Measurements from ENCODE around the gene KRTAP10-1.
"Not testable (repeated sequence)": the region's sequence is repeated elsewhere in the genome, so short reads cannot be mapped to it uniquely, and the experiment has no call there.

The KRTAP10-1 gene, protein sequence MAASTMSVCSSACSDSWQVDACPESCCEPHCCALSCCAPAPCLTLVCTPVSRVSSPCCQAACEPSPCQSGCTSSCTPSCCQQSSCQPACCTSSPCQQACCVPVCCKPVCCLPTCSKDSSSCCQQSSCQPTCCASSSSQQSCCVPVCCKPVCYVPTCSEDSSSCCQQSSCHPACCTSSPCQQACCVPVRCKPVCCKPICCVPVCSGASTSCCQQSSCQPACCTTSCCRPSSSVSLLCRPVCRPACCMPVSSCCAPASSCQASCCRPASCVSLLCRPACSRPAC

GRCh38 chr21:44539991-44540666, at the start of gene KRTAP10-1:
KRTAP10-1 (minus strand) TSS chr21:44540195; CDS start chr21:44540150, 45 bp downstream.
- TF ChIP-seq GATA3 (IDR thresholded peaks at IDR 0.05; ENCODE audit: low read depth, low read length) (no peak), GATA2 (IDR thresholded peaks at IDR 0.05; ENCODE audit: low read depth, low read length) (no peak)

DNA sequence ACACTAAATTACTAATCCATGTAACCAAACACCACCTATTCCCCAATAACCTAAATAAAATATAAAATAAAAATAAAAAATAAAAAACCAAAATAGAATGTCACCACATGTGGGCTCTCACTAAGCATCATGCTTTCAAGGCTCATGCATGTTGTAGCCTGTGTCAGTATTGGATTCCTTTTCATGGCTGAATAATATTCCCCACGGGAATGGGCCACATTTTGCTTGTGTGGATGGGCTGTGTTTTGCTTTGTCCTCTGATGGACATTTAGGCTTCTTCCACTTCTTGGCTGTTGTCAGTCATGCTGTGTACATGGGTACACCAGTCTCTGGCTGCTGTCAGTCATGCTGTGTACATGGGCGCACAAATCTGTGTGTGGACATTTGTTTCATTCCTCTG, 49.1 kb upstream of the KRTAP10-1 start:
- TF ChIP-seq GATA3 (IDR thresholded peaks at IDR 0.05; ENCODE audit: low read depth, low read length): no peak
- TF ChIP-seq GATA2 (IDR thresholded peaks at IDR 0.05; ENCODE audit: low read depth, low read length): no peak

GRCh38 chr21:44585892-44586291, 45.9 kb upstream of the KRTAP10-1 start:
- TF ChIP-seq GATA3 (IDR thresholded peaks at IDR 0.05; ENCODE audit: low read depth, low read length) (no peak), GATA2 (IDR thresholded peaks at IDR 0.05; ENCODE audit: low read depth, low read length) (no peak)

- no peak for TF ChIP-seq GATA2 (IDR thresholded peaks at IDR 0.05; ENCODE audit: low read depth, low read length)
Observed at GRCh38 chr21:44583800-44584147, 43.8 kb upstream of the KRTAP10-1 start.

- no peak for TF ChIP-seq GATA3 (IDR thresholded peaks at IDR 0.05; ENCODE audit: low read depth, low read length)
- TF ChIP-seq GATA2 (IDR thresholded peaks at IDR 0.05; ENCODE audit: low read depth, low read length): no peak
Observed at GRCh38 chr21:44583089-44583799, 43.2 kb upstream of the KRTAP10-1 start.

GRCh38 chr21:44582055-44582454, 42.1 kb upstream of the KRTAP10-1 start:
- TF ChIP-seq GATA2 (IDR thresholded peaks at IDR 0.05; ENCODE audit: low read depth, low read length) (peak; percentile 26; the same call in 1 of the 2 replicates), GATA3 (IDR thresholded peaks at IDR 0.05; ENCODE audit: low read depth, low read length) (no peak)

DNA sequence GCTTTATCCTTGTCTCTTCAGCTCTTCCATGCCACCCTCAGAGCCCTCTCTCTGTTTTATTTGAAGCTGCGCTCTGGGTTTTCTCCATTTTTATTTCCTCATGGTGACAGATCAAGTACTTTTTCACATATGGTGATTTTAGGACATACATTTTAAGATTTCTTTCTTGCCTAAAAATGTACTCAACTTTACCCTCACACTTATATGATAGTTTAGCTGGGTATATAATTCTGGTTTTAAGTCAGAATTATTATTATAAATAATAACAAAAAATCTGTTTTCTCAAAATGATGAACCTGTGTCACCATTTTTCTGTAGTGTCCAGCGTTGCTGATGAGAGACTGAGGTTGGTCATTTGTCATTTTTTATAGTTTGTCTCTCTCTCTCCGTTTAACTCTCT, 41.2 kb upstream of the KRTAP10-1 start:
- TF ChIP-seq GATA3 (IDR thresholded peaks at IDR 0.05; ENCODE audit: low read depth, low read length) (no peak), GATA2 (IDR thresholded peaks at IDR 0.05; ENCODE audit: low read depth, low read length) (no peak)

DNA sequence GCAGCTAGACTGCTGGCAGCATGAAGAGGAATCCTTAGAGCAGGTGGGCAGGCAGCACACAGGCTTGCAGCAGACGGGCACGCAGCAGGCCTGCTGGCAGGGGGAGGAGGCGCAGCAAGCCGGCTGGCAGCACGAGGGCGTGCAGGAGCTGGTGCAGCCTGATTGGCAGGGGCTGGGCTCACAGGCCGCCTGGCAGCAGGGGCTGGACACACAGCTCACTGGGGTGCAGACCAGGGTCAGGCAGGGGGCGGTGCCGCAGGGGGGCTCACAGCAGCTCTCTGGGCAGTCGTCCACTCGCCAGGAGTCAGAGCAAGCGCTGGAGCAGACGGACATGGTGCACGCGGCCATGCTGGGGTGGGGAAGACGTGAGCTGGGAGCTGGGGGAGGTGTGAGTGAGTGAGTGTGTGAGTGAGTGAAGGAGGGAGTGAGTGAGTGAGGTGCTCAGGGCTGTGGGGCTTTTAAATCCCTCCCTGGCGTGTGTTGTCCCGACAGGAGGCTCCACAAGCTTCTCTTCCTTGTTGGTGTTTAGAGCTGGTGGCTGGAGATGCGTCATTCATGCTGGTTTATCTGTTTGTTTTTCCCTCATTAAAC, 40.3 kb upstream of the KRTAP10-1 start, which contains the start of gene KRTAP10-5:
TSS of gene KRTAP10-5 (minus strand) at position 374 of the 591 bp plus-strand sequence. CDS start at position 348, 26 bp downstream.
- TF ChIP-seq GATA2, GATA3 (IDR thresholded peaks at IDR 0.05; ENCODE audit: low read depth, low read length): not testable (repeated sequence)

DNA sequence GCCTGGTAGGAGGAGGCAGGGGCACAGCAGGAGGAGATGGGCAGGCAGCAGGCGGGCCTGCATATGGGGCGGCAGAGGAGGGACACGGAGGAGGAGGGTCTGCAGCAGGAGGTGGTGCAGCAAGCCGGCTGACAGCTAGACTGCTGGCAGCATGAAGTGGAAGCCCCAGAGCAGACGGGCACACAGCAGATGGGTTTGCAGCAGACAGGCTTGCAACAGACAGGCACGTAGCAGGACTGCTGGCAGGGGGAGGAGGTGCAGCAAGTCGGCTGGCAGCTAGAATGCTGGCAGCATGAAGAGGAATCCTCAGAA, 39.8 kb upstream of the KRTAP10-1 start:
- TF ChIP-seq GATA3 (IDR thresholded peaks at IDR 0.05; ENCODE audit: low read depth, low read length) (no peak), GATA2 (IDR thresholded peaks at IDR 0.05; ENCODE audit: low read depth, low read length) (no peak)

DNA sequence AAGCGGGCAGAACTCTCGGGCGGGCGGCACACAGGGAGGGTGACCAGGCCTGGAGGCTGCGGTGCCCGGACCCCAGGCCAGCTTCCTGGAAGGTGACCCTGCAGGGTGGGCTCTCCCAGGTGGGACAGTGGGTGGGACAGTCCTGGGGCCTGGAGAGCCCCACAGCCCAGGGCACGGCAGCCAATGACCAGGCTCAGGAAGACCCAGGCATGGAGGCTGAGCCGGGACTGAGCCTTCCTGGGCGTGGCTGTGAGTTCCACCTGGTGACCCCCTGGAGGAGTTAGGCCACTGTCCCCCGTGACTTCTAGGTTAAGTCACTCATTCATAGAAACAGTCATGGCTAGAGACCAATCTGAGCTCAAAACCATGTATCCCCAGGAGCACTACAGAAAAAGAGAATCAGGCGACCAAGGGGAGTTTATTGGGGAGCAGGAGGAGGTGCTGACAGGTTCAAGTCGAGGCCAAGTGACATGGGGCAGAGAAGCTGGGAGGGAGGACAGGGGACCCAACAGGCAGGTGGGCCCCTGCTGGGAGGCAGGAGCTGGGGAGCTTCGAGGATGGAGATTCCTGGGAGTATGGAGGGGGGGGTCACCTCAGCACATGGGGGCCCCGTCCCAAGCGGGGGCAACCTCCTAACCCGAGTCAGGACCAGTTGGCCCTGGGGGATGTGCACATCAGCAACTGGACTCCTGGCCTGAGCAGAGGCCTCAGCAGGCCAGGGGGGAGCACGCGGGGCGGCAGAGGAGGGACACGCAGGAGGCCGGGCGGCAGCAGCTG, 39.2 kb upstream of the KRTAP10-1 start:
- no peak for TF ChIP-seq GATA3 (IDR thresholded peaks at IDR 0.05; ENCODE audit: low read depth, low read length)
- no peak for TF ChIP-seq GATA2 (IDR thresholded peaks at IDR 0.05; ENCODE audit: low read depth, low read length)

GRCh38 chr21:44578371-44579055, 38.5 kb upstream of the KRTAP10-1 start:
- TF ChIP-seq GATA2 (IDR thresholded peaks at IDR 0.05; ENCODE audit: low read depth, low read length) (no peak), GATA3 (IDR thresholded peaks at IDR 0.05; ENCODE audit: low read depth, low read length) (no peak)

GRCh38 chr21:44576025-44576420, 36.0 kb upstream of the KRTAP10-1 start:
- TF ChIP-seq GATA3 (IDR thresholded peaks at IDR 0.05; ENCODE audit: low read depth, low read length): no peak
- no peak for TF ChIP-seq GATA2 (IDR thresholded peaks at IDR 0.05; ENCODE audit: low read depth, low read length)
